HTERT RPE-1 (cell line): Measurements from ENCODE around the gene PLAC8.
"Not testable (repeated sequence)": the region's sequence is repeated elsewhere in the genome, so short reads cannot be mapped to it uniquely, and the experiment has no call there.

ENCODE experiments used
- in situ Hi-C: fragments of 300-500 bp; cut with MboI; formaldehyde crosslinking; loops from 4 replicates; pipeline ENCODE4 v1.14.3; 2020; ENCODE audit warnings: low sequenced_read_pairs

Gene PLAC8

GRCh38 chr4:83112678-83113428, 1.7 kb downstream of the PLAC8 start:
- in situ Hi-C loops, result no loop called here

GRCh38 chr4:83112231-83112630, 2.3 kb downstream of the PLAC8 start:
- in situ Hi-C loops, result no loop called here

- in situ Hi-C loops, result not testable (repeated sequence)
These were observed 2.8 kb downstream of the PLAC8 start for GRCh38 chr4:83111751-83112141.

GRCh38 chr4:83110970-83111750, 3.4 kb downstream of the PLAC8 start:
- in situ Hi-C loops, result no loop called here

- in situ Hi-C loops, result no loop called here
These were observed 4.1 kb downstream of the PLAC8 start for GRCh38 chr4:83110223-83110945.

DNA sequence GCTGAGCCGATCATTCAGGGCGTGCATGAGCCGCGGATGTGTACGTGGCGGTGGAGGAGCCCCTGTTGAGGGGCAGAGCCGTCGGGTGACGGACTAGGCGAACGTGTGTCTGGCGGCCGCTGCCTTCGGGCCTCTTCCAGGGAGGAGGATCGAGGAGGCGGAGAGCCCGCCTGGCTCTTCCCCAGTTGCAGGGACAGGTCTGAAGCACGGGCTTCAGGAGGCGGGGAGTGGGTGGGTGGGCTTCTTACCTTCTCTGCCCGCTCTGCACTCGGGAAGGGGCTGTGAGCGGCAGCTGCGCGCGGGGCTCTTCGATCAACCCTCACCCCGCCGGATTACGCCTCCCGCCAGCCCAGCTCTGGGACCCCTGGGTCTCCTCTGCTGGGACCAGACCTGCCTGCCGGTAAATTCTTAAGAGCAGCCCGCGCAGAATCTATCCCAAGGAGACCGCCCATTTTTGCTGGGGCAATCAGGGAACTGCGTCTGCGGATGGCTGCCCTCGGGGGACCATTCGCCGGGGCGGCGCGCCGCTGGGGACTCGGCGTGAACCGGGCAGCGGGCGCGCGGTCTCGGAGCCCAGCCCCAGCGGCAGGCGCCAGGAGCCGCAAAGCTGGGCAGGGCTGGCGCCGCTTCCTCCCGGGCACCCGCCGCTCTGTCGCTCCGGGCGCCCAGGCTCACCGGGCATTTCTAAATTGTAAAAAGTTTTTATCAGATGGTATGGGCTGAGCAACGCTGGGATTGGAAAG, 4.9 kb downstream of the PLAC8 start:
- in situ Hi-C loops, result no loop called here

DNA sequence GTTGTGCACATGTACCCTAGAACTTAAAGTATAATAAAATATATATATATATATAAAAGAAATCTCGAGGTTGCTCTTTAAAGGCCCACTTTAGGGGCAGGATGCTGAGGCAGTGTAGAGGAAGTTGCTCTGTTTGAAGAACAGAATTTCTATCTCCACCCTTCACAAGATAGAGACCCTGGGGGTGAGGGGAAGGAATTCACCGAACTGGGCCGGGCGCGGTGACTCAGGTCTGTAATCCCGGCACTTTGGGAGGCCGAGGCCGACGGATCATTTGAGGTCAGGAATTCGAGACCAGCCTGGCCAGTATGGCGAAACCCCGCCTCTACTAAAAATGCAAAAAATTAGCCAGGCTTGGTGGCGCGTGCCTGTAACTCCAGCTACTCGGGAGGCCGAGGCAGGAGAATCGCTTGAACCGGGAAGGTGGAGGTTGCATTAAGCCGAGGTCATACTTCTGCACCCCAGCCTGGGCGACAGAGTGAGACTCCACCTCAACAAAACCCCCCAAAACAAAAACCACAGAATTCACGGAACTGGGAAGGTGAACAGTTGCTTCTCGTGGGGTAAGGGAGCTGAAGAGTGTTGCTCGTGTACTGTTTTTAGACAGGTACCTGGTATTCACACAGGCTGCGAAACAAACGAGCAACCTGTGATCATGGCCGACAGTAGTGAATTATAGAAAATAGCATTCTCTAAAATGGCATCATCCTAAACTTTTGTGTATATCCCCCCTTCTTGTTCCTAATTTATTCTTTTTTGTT, 6.2 kb downstream of the PLAC8 start:
- in situ Hi-C loops, result no loop called here

DNA sequence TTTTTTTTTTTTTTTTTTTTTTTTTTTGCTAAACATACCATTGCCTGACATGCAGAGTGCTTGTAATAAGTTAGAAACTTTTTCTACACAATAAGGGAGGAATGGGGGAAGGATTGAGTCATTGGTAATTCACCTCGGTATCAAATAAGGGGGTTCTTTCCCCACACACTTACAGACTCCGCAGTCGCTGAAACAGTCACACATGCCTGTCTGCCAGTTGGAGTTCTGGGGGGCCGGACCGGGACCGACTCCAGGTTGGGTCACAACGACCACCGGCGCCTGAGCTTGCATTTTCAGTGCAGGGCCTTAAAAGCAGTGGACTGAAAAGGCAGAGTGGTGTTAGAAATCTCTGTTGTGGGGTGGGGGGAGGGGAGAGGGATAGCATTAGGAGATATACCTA, 6.9 kb downstream of the PLAC8 start:
- in situ Hi-C loops, result no loop called here

- in situ Hi-C loops, result no loop called here
These were observed 9.5 kb downstream of the PLAC8 start for GRCh38 chr4:83104991-83105390.

GRCh38 chr4:83096397-83096796, 18.1 kb downstream of the PLAC8 start:
- in situ Hi-C loops, result loop anchor here (25.0 kb wide), 1 partner anchor 166 kb away; no protein-coding TSS in a partner anchor

DNA sequence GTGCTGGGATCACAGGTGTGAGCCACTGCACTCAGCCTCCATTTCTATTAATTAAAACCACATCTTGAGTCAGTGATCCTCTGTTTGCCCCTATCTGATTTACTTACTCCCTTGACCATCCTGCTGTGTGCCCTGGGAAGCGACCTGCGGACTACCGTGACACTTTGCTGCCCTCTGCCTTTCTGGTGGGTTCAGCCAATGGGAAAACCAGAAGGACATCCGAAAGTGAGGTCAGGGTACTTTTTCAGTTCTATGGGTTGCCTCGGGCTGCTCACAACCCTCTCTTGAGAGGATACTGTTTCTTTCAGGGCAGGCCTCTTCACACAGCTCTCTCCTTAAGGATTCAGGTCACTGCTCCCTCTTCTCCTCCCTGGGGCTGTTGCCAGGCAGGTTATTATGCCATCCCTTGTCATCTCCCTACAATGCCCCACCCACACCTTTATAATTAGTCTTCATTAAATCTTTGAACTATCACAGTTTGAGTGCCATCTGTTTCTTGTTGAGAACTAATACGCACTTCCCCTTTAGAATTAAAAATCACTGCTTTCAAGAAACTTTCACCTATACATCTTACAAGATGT, 21.4 kb downstream of the PLAC8 start:
- in situ Hi-C loops, result loop anchor here (25.0 kb wide), 1 partner anchor 169 kb away; no protein-coding TSS in a partner anchor

GRCh38 chr4:83089410-83090157, 24.9 kb downstream of the PLAC8 start:
- in situ Hi-C loops, result loop anchor here (25.0 kb wide), 1 partner anchor 173 kb away; no protein-coding TSS in a partner anchor

DNA sequence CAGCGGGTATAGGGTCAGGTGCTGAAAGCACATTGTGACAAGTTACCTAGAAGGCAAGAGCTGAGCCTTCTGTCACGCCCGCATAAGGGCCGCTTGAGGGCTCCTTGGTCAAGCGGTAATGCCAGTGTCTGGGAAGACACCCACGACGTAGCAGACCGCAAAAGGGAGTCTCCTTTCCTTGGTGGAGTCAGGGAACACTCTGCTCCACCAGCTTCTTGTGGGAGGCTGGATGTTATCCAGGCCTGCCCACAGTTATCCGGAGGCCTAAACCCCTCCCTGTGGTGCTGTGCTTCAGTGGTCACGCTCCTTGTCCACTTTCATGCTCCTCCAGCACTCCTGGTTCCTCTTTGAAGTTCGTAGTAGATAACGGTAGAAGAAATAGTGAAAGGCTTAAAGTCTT, 29.6 kb downstream of the PLAC8 start:
- in situ Hi-C loops, result loop anchor here (25.0 kb wide), 1 partner anchor 177 kb away; no protein-coding TSS in a partner anchor

GRCh38 chr4:83083925-83084475, 30.5 kb downstream of the PLAC8 start:
- in situ Hi-C loops, result loop anchor here (25.0 kb wide), 1 partner anchor 178 kb away; no protein-coding TSS in a partner anchor

- in situ Hi-C loops, result loop anchor here (25.0 kb wide), 1 partner anchor 180 kb away; no protein-coding TSS in a partner anchor
These were observed 31.8 kb downstream of the PLAC8 start for GRCh38 chr4:83082777-83083176.

GRCh38 chr4:83080561-83080960, 34.0 kb downstream of the PLAC8 start:
- in situ Hi-C loops, result loop anchor here (25.0 kb wide), 1 partner anchor 182 kb away; no protein-coding TSS in a partner anchor

DNA sequence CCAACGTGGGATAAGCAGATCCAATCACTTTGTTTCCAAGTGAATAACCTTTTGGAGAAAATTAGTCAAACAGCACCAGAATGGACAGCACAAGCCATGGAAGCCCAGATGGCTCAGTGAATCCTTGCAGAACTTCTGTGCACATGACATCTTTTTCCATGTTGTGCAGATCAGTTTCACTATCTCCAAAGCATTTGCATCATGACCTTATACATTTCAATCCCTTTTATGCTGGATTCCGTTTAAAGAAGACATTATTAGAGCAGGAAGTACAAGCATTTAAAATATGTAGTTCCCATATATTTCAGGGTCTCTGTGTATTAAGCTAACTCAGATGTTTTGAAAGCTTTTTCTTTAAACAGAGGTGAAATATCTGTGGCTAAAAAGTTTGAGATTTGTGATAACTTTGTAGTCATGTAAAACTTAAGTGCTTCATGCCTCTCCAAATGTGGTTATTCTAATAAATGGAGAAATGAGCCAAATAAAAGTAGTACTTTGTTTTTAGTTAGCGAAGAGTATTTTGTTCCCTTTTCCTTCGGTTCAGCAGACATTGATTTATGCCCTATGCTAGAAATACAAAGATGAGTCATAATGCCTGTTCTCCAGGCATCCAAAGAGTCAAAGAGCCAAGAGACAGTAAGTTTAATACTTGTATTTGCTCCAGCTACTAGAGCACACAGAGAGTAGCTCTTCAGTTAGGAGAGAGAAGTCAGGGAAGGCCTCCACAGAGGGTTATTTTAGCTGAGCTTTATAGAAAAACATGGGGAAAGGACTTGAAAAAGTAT, 39.0 kb downstream of the PLAC8 start:
- in situ Hi-C loops, result loop anchor here (25.0 kb wide), 1 partner anchor 187 kb away; no protein-coding TSS in a partner anchor
